KG1 (cell line): ENCODE results near the gene FUZ.

ENCODE experiments used
- DNase-seq: peaks from one replicate; lab custom pipeline; 2025; lab: John Stamatoyannopoulos, UW

Gene FUZ

DNA sequence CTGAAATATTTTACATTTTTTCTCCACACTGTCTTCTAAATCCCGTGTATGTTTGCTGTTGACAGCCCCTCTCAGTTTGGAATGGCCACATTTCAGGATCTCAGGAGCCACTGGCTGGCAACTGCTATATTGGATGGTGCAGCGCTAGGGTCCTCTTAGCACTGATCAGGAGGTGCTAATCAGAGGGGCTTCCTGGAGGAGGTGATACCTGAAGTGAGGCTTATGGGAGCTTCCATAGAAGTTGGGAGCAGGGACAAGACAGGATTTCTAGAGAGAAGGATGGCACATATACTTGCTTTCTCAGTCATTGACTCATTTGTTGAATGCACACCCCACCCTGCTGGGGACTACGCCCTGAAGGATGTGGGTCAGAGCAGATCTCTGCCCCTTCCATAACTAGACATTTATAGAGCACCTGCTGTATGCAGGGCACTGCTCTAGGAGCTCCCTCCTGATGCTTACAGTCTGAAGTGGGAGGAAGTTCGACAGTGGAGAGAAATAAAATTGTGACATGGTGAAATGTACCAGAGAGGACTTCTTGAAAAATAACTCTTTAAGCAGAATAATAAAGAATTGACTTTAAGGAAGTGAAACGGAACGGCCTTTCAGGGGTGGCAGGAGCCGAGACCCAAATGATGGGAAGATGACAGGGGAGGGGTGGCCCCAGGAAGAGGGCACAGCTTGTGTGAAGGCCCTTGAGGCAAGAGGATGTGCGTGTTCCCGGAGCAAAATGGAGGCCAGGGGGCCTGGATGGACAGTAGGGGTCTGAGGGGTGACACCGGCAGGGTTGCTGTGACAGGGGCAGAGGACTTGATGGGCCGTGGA is 33.1 kb downstream of the FUZ start:
- DNase-seq, result no peak

DNA sequence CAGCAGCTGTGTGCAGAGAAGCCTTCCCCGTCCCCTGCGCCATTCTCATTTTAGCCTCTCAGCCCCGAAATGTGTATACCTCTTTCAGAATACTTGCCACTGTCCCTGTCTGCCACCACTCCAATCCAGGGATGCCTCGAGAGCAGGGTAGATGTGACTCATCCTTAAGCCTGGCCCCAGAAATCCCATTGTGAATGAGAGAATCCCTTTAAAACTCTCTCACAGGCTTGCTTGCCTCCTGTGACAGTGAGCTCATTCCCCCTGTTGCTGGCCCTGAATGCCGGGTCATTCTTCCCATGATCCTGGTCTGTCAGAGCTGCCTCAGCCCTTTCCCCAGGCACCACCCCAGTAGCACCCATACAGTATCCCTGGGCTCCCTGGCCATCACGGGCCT is 36.7 kb downstream of the FUZ start:
- DNase-seq, result no peak

GRCh38 chr19:49775742-49776370 is 37.2 kb downstream of the FUZ start:
- no peak for DNase-seq

DNA sequence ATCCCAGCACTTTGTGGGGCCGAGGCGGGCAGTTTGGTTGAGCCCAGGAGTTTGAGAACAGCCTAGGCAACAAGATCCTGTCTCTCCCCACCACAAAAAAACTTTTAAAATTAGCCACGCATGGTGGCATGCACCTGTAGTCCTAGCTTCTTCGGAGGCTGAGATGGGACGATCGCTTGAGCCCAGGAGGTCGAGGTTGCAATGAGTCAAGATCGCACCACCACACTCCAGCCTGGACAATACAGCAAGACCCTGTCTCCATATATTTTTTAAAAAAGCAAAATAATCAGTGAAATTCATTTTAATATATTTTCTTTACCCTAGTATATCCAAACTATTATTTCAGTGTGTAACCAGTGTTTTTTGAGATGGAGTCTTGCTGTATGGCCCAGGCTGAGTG is 38.1 kb downstream of the FUZ start:
- DNase-seq, result no peak

DNA sequence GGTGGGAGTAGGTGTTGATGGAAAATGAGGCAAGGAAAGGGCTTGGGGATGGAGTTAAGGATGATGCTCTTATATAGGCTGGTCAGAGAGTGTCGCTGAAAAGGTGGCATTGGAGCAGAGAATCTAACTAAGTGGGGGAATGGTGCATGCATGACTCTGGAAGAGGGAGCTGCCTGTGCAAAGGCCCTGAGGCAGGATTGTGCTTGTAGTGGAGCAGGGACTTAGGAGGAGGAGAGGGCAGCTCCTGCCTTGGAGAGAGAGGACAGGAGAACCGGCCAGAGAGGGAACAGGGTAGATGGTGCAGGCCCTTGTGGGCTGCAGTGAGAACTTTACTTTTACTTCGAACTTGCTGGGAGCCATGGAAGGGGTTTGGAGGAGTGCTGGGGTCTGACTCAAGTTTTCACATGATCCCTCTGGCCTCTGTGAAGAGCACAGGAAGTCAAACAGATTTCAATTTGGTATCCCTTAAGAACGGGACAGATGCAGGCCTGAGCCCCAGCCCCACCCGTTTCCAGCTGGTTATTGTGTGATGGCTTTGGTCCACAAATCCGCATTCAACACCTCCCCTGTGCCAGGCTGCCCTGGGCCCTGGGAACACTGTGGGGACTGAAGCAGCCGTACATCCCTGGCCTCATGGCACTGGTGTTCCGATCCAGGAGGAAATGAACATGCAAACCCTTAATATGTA is 39.3 kb downstream of the FUZ start:
- no peak for DNase-seq

DNA sequence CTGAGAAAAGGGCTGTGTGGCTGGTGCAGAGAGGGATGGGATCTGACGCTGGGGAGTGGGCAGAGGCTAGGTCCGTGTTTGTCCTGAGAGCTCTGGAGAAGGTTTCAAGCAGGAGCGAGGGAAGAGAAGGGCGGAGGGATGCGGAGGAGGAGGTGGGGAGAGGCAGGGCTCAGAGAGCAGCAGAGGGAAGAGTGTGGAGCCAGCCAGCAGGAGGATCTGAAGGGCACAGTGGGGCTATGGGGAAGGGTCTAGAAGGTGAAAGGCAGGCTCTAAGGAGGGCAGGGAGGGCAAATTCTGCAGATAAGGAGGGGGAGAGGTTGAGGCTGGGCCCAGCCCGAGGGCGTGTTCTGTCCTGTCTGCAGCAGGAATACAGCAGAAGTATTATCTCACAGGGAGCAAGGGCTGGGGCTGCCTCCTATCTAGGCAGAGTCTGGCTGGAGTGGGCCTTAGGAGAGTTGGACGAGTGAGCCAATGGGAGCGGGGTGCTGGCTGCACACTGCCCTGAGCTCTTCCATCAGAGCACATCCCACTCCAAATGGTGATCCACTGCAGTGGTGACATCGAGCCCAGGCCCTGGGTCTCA is 40.2 kb downstream of the FUZ start:
- no peak for DNase-seq

GRCh38 chr19:49771674-49772139 is 41.4 kb downstream of the FUZ start:
- DNase-seq, result no peak

DNA sequence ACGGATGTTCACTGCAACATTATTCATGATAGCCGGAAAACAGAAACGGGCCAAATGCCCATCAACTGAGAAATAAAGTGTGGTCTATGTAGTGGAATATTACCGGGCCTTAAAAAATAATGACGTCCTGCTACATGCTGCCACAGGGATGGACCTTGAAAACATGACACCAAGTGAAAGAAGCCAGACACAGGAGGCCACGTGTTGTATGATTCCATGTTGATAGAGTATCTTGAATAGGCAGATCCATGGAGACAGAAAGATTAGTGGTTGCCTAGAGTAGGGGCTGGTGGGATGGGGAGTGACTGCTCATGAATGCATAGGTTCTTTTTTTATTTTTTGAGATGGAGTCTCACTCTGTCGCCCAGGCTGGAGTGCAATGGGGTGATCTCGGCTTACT is 42.6 kb downstream of the FUZ start:
- no peak for DNase-seq

DNA sequence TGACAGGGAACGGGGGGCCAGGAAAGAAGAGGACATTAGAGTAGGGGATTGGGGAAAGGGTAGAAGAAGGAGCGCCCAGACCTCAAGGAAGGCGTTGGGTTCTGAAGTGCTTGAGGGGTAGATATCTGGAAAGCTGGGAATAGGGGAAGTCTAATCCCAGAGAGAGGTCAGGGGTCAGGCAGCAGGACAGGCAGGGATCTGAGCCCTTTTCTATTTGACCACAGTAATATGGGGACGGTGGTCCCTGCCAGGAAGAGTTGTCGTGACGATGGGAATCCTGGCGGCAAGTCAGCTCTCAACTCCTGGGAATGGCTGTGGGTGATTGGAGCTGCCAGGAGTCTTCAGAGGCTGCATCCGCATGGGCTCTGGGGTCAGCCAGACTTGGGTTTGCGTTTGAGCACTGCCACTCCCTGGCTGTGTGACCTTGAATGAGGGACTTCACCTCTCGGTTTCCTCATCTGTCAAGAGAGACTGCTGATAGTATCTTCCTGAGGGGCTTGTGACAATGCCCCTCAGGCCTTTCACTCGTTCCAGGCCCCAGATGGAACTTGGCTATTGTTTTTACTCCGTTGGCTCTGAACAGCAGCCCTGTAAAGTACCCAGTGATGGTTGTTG is 45.0 kb downstream of the FUZ start:
- DNase-seq, result no peak

GRCh38 chr19:49767381-49767780 is 45.7 kb downstream of the FUZ start:
- DNase-seq, result no peak

- peak; percentile 67 for DNase-seq
Observed at GRCh38 chr19:49766930-49767299, 46.2 kb downstream of the FUZ start, which contains the start of gene AP2A1. AP2A1 (plus strand) TSS chr19:49767001; CDS start chr19:49767134, 133 bp downstream.

GRCh38 chr19:49766007-49766929 is 46.8 kb downstream of the FUZ start:
- DNase-seq, result peak; percentile 98

- DNase-seq, result no peak
Observed at GRCh38 chr19:49764341-49764740, 48.8 kb downstream of the FUZ start.

DNA sequence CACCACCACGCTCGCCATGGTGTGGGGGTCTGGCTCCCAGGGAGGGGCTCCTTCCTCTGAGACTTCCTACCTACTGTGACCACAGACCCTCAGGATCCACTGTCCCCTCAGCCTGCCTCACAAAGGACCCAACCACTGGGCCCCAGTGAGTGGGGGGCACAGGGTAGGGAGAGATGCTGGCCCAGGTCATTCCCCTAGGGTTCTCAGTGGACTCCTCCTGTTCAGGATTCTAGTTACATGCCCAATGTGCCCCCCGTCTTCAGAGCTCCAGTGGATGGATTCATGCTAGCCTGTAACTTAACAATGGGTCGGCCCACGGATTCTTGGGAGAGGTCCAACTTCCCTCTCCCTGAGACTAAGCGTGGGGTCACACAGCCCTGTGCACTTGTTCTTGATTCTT is 49.9 kb downstream of the FUZ start, which contains the start of gene TSKS:
TSS of gene TSKS (minus strand) at position 77 of the 400 bp plus-strand sequence. CDS start at position 18, 59 bp downstream.
- no peak for DNase-seq

- DNase-seq, result no peak
Observed at GRCh38 chr19:49761625-49762311, 51.3 kb downstream of the FUZ start.

GRCh38 chr19:49761249-49761624 is 51.9 kb downstream of the FUZ start:
- DNase-seq, result no peak

- DNase-seq, result no peak
Observed at GRCh38 chr19:49758292-49758691, 54.8 kb downstream of the FUZ start.
